Measurements from ENCODE around the gene CLEC16A. TPM values are rescaled to one million over a fixed set of nuclear protein-coding genes. Genes with fewer than 3 reads are reported as not detected.

The CLEC16A gene
- total and polyA plus RNA-seq, 9 of the 15 experiments (the other 6 are each of a cell fraction or from before 2014, with no cell fraction given) = 1.00 to 22.3 (median 10.0) TPM

- TF ChIP-seq HDGF (IDR thresholded peaks at IDR 0.05) (no peak), POLR2AphosphoS2 (IDR thresholded peaks at IDR 0.05; ENCODE audit: low read length) (no peak), ZNF395 (CRISPR knock-in tag; IDR thresholded peaks at IDR 0.05) (0 out of 2 replicates have a peak, but pooled peaks have one; percentile 33), ZBTB8A (IDR thresholded peaks at IDR 0.05; ENCODE audit: partially characterized antibody) (no peak), ZNF431 (CRISPR knock-in tag; IDR thresholded peaks at IDR 0.05) (no peak), KDM1A (IDR thresholded peaks at IDR 0.05) (no peak), HDAC8 (tag; IDR thresholded peaks at IDR 0.05) (0 out of 2 replicates have a peak, but pooled peaks have one; percentile 18), C11orf30 (IDR thresholded peaks at IDR 0.05; ENCODE audit: low read depth) (peak; percentile 53; the same call in 1 of the 2 replicates), FUS (optimal IDR thresholded peaks at IDR 0.05; ENCODE audit: low read depth, low read length) (no peak), ZEB2 (IDR thresholded peaks at IDR 0.05) (no peak), ZNF140 (CRISPR knock-in tag; IDR thresholded peaks at IDR 0.05) (no peak), NFIC (IDR thresholded peaks at IDR 0.05) (no peak), ZNF318 (IDR thresholded peaks at IDR 0.05; ENCODE audit: borderline replicate concordance in 1 of 2, low read depth in 1 of 2) (no peak), ZFP30 (CRISPR knock-in tag; IDR thresholded peaks at IDR 0.05; ENCODE audit: borderline replicate concordance) (no peak), WHSC1 (IDR thresholded peaks at IDR 0.05; ENCODE audit: low read length) (peak; percentile 82), DEAF1 (CRISPR knock-in tag; IDR thresholded peaks at IDR 0.05) (no peak), PHB (CRISPR knock-in tag; IDR thresholded peaks at IDR 0.05) (no peak)
Measured at GRCh38 chr16:11056090-11056992, 112.0 kb downstream of the CLEC16A start (continued).

Data from K562 (cell line).